Inferior parietal cortex (tissue), 1 donor: ENCODE data around the gene MAMLD1.

Experiments used
- DNase-seq: peaks from one replicate; pipeline ENCODE4 v3.0.0-alpha.2; 2016; ENCODE audit errors: extremely low spot score

Gene MAMLD1

GRCh38 chrX:150352581-150352980 is 10.5 kb upstream of the MAMLD1 start:
- DNase-seq = no peak

GRCh38 chrX:150355913-150356312 is 7.2 kb upstream of the MAMLD1 start:
- DNase-seq = no peak

- DNase-seq = no peak
These were observed 5.3 kb upstream of the MAMLD1 start for GRCh38 chrX:150357790-150358189.

- DNase-seq = no peak
These were observed 4.5 kb upstream of the MAMLD1 start for GRCh38 chrX:150358651-150359050.

GRCh38 chrX:150360331-150360730 is 2.8 kb upstream of the MAMLD1 start:
- DNase-seq = no peak

GRCh38 chrX:150361070-150361776 is 1.9 kb upstream of the MAMLD1 start:
- no peak for DNase-seq

- no peak for DNase-seq
These were observed 1.3 kb upstream of the MAMLD1 start for GRCh38 chrX:150361777-150362351.

GRCh38 chrX:150363561-150364346 is 637 bp downstream of the MAMLD1 start:
- DNase-seq = no peak

- DNase-seq = no peak
These were observed 1.4 kb downstream of the MAMLD1 start for GRCh38 chrX:150364347-150365050.

- peak; percentile 66 for DNase-seq
These were observed 2.2 kb downstream of the MAMLD1 start for GRCh38 chrX:150365051-150365989.

GRCh38 chrX:150365990-150366911 is 3.1 kb downstream of the MAMLD1 start:
- peak; percentile 40 for DNase-seq

GRCh38 chrX:150366951-150367545 is 3.9 kb downstream of the MAMLD1 start:
- no peak for DNase-seq

GRCh38 chrX:150370589-150371312 is 7.6 kb downstream of the MAMLD1 start:
- DNase-seq = no peak

GRCh38 chrX:150371877-150372276 is 8.8 kb downstream of the MAMLD1 start:
- no peak for DNase-seq

GRCh38 chrX:150372280-150372679 is 9.2 kb downstream of the MAMLD1 start:
- peak; percentile 54 for DNase-seq

- no peak for DNase-seq
These were observed 9.6 kb downstream of the MAMLD1 start for GRCh38 chrX:150372756-150373155.

- DNase-seq = no peak
These were observed 12.2 kb downstream of the MAMLD1 start for GRCh38 chrX:150375243-150375770.

GRCh38 chrX:150377005-150377404 is 13.9 kb downstream of the MAMLD1 start:
- no peak for DNase-seq

- DNase-seq = no peak
These were observed 41.9 kb downstream of the MAMLD1 start for GRCh38 chrX:150405006-150405405.
